GM12873 (cell line): Measurements from ENCODE around the gene C2orf15.

ENCODE experiments used
- CTCF ChIP-seq: IDR thresholded peaks from 2 replicates; pipeline ENCODE4 v1.5.1; 2012; ENCODE audit warnings: low read depth, mild to moderate bottlenecking, moderate library complexity, low read length, control low read depth; ENCODE audit not compliant: insufficient read depth; ENCODE audit errors: missing control alignments

C2orf15 gene

GRCh38 chr2:99171377-99172140, 30.1 kb downstream of the C2orf15 start:
- no peak for TF ChIP-seq CTCF

GRCh38 chr2:99180755-99181623, 39.5 kb downstream of the C2orf15 start, which contains the start of the genes MITD1 and MRPL30:
TSS of gene MITD1 (minus strand) at chr2:99181058. CDS start at chr2:99180981, 77 bp downstream.
TSS of gene MRPL30 (plus strand) at chr2:99181184. CDS start at chr2:99186204, 5,020 bp downstream.
- TF ChIP-seq CTCF, result no peak

- no peak for TF ChIP-seq CTCF
Measured at GRCh38 chr2:99181624-99182000, 40.1 kb downstream of the C2orf15 start.

GRCh38 chr2:99183025-99183424, 41.5 kb downstream of the C2orf15 start:
- TF ChIP-seq CTCF, result no peak

GRCh38 chr2:99184811-99185210, 43.3 kb downstream of the C2orf15 start:
- no peak for TF ChIP-seq CTCF

GRCh38 chr2:99187011-99187410, 45.5 kb downstream of the C2orf15 start:
- TF ChIP-seq CTCF, result no peak

- TF ChIP-seq CTCF, result no peak
Measured at GRCh38 chr2:99188357-99188756, 46.9 kb downstream of the C2orf15 start.
